ENCODE measurements around the gene MPV17L. TPM values are rescaled to one million over a fixed set of nuclear protein-coding genes. Genes with fewer than 3 reads are reported as not detected.
"Not testable (repeated sequence)": the region's sequence is repeated elsewhere in the genome, so short reads cannot be mapped to it uniquely, and the experiment has no call there.

The MPV17L gene
- total and polyA plus RNA-seq, 2 donors (not counting 3 experiments of a cell fraction or from before 2014, with no cell fraction given), result 0.06 to 0.22 TPM

- Histone ChIP-seq H3K36me3 (ENCODE audit: control insufficient read depth in 2 of 2, extremely low read depth in 1 of 2, insufficient read depth in 2 of 2, low read length in 2 of 2) (no peaks in the 10 kb centered on the region), H3K27ac (ENCODE audit: insufficient read depth, low read depth, low read length) (no peak overlapping the region), H3K9me1 (replicated peaks; ENCODE audit: control insufficient read depth, extremely low read depth, insufficient read depth, low read length) (no peaks in the 10 kb centered on the region), H3K4me1 (ENCODE audit: control insufficient read depth, extremely low read depth, insufficient read depth, low read length) (no peaks in the 10 kb centered on the region), H3K79me2 (ENCODE audit: control insufficient read depth, insufficient read depth, low read length) (no peaks in the 10 kb centered on the region), H2AFZ (ENCODE audit: low read depth, low read length) (no peak overlapping the region), H3K9ac (replicated peaks; ENCODE audit: extremely low read depth, insufficient read depth, low read length) (no peak overlapping the region), H3K4me2 (ENCODE audit: insufficient read depth, low read length) (no peak overlapping the region), H4K20me1 (replicated peaks; ENCODE audit: control insufficient read depth, extremely low read depth, insufficient read depth, low read length) (no peaks in the 10 kb centered on the region), H3K27me3 (ENCODE audit: control insufficient read depth in 2 of 2, insufficient read depth in 2 of 2, low read length in 2 of 2) (no peaks in the 10 kb centered on the region), H3K9me3 (replicated peaks; ENCODE audit: control insufficient read depth, insufficient read depth, low read length) (no peaks in the 10 kb centered on the region), H3K4me3 (replicated peaks in 1 of 3; ENCODE audit: insufficient read depth in 1 of 3, low read depth in 1 of 3, low read length in 3 of 3) (no peak overlapping the region)
- FAIRE-seq (no peak), DNase-seq (ENCODE audit: low read depth, low spot score) (no peak)
- CTCF ChIA-PET, result interaction anchor here (1.4 kb wide), 1 partner anchor 28 kb away, joined by 6 read pairs; no protein-coding TSS in a partner anchor
- TF ChIP-seq FOS (IDR thresholded peaks at IDR 0.05; ENCODE audit: borderline replicate concordance, insufficient read depth, low read length) (no peak), POLR2AphosphoS5 (IDR thresholded peaks at IDR 0.05; ENCODE audit: insufficient read depth, low read depth, low read length) (no peak), MYC (IDR thresholded peaks at IDR 0.05; ENCODE audit: low read depth, low read length) (no peak), JUN (IDR thresholded peaks at IDR 0.05; ENCODE audit: borderline replicate concordance, insufficient read depth, insufficient read length, low read depth) (no peak), EZH2 (IDR thresholded peaks at IDR 0.05; ENCODE audit: borderline replicate concordance, low read depth, low read length, severe bottlenecking) (no peak), GATA2 (IDR thresholded peaks at IDR 0.05; ENCODE audit: insufficient read depth, insufficient read length, low read depth, low read length) (no peak), POLR2A (IDR thresholded peaks at IDR 0.05; ENCODE audit: low read depth, low read length) (no peak), MAX (IDR thresholded peaks at IDR 0.05; ENCODE audit: insufficient read depth, insufficient read length) (no peak)
- TF ChIP-seq, protein P1, sequence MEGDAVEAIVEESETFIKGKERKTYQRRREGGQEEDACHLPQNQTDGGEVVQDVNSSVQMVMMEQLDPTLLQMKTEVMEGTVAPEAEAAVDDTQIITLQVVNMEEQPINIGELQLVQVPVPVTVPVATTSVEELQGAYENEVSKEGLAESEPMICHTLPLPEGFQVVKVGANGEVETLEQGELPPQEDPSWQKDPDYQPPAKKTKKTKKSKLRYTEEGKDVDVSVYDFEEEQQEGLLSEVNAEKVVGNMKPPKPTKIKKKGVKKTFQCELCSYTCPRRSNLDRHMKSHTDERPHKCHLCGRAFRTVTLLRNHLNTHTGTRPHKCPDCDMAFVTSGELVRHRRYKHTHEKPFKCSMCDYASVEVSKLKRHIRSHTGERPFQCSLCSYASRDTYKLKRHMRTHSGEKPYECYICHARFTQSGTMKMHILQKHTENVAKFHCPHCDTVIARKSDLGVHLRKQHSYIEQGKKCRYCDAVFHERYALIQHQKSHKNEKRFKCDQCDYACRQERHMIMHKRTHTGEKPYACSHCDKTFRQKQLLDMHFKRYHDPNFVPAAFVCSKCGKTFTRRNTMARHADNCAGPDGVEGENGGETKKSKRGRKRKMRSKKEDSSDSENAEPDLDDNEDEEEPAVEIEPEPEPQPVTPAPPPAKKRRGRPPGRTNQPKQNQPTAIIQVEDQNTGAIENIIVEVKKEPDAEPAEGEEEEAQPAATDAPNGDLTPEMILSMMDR (IDR thresholded peaks at IDR 0.05; ENCODE audit: extremely low read depth in 1 of 2, insufficient read depth in 1 of 2, low read depth in 1 of 2, low read length in 2 of 2), result no peak
- dilution Hi-C loops (cut with MboI; ENCODE audit: extremely low pct_ligation_motif_present, low sequenced_read_pairs) (no loop called here), intact Hi-C loops (cut with micrococcal nuclease) (no loop called here)
- no TSS peak for BruUV-seq (replicated peaks)
- POLR2A ChIA-PET, result no interaction called here
Observed at GRCh38 chr16:15399317-15399716, 3.8 kb downstream of the MPV17L start.

- BruUV-seq (replicated peaks); H3K4me1 ChIP-seq (ENCODE audit: control insufficient read depth, extremely low read depth, insufficient read depth, low read length); H2AFZ ChIP-seq (ENCODE audit: low read depth, low read length); H3K4me3 ChIP-seq (replicated peaks in 1 of 3; ENCODE audit: insufficient read depth in 1 of 3, low read depth in 1 of 3, low read length in 3 of 3); DNase-seq (ENCODE audit: low read depth, low spot score); H3K27me3 ChIP-seq (ENCODE audit: control insufficient read depth in 2 of 2, insufficient read depth in 2 of 2, low read length in 2 of 2); FAIRE-seq; H3K9ac ChIP-seq (replicated peaks; ENCODE audit: extremely low read depth, insufficient read depth, low read length); intact Hi-C loops (cut with micrococcal nuclease); CTCF ChIA-PET; H3K9me3 ChIP-seq (replicated peaks; ENCODE audit: control insufficient read depth, insufficient read depth, low read length); H4K20me1 ChIP-seq (replicated peaks; ENCODE audit: control insufficient read depth, extremely low read depth, insufficient read depth, low read length); H3K36me3 ChIP-seq (ENCODE audit: control insufficient read depth in 2 of 2, extremely low read depth in 1 of 2, insufficient read depth in 2 of 2, low read length in 2 of 2); H3K79me2 ChIP-seq (ENCODE audit: control insufficient read depth, insufficient read depth, low read length); H3K9me1 ChIP-seq (replicated peaks; ENCODE audit: control insufficient read depth, extremely low read depth, insufficient read depth, low read length); H3K4me2 ChIP-seq (ENCODE audit: insufficient read depth, low read length); dilution Hi-C loops (cut with MboI; ENCODE audit: extremely low pct_ligation_motif_present, low sequenced_read_pairs); H3K27ac ChIP-seq (ENCODE audit: insufficient read depth, low read depth, low read length); POLR2A ChIA-PET: not testable (repeated sequence)
Observed at GRCh38 chr16:15400314-15400713, 4.8 kb downstream of the MPV17L start.
